Body of pancreas (tissue), 4 donors: ENCODE measurements around the gene HOXD3.

Experiments
- CTCF ChIP-seq, 7 experiments: fragments of 450-650 bp in 4 of 7; fragments of 200-600 bp in 3 of 7; sonication (generic) in 3 of 7; IDR thresholded peaks; one replicate each; pipeline ENCODE4 v1.5.1; 2016 to 2019; ENCODE audit warnings: antibody characterized with exemption in 7 of 7
- POLR2A ChIP-seq, 3 donors: fragments of 450-650 bp; IDR thresholded peaks; one replicate each; pipeline ENCODE4 v1.6.1; 2016; ENCODE audit warnings: antibody characterized with exemption in 3 of 3, mild to moderate bottlenecking in 2 of 3

- TF ChIP-seq CTCF (IDR thresholded peaks at IDR 0.05) (no peak), POLR2A (IDR thresholded peaks at IDR 0.05) (no peak)
Measured at GRCh38 chr2:176142281-176142680, 14.8 kb upstream of the HOXD3 start.
